Choroid plexus epithelial cell (primary cell): ENCODE data around the gene TTC21B.

Source experiments
- DNase-seq: peaks from one replicate; pipeline ENCODE4 v3.0.0-alpha.2; 2010; ENCODE audit warnings: low read depth
- H3K4me3 ChIP-seq: 2 replicates; pipeline ENCODE4 v1.5.1; 2011; ENCODE audit warnings: low read depth, mild to moderate bottlenecking, control low read depth, low read length, moderate library complexity
- CTCF ChIP-seq: conservative IDR thresholded peaks from 2 replicates; pipeline ENCODE4 v1.5.1; 2011; ENCODE audit warnings: low read depth, mild to moderate bottlenecking, control low read depth, inconsistent platforms, low read length, moderate library complexity

Gene TTC21B

GRCh38 chr2:165969227-165969626 is 15.7 kb upstream of the TTC21B start:
- no peak overlapping the region for H3K4me3 ChIP-seq
- TF ChIP-seq CTCF, result no peak
- peak; percentile 8 for DNase-seq

- no peak overlapping the region for H3K4me3 ChIP-seq
- DNase-seq, result no peak
- TF ChIP-seq CTCF, result no peak
Observed at GRCh38 chr2:165967746-165968145, 14.2 kb upstream of the TTC21B start.

- no peak for DNase-seq
- no peak overlapping the region for H3K4me3 ChIP-seq
- no peak for TF ChIP-seq CTCF
Observed at GRCh38 chr2:165961818-165962217, 8.2 kb upstream of the TTC21B start.

GRCh38 chr2:165959371-165959770 is 5.8 kb upstream of the TTC21B start:
- no peak for TF ChIP-seq CTCF
- no peak for DNase-seq
- no peak overlapping the region for H3K4me3 ChIP-seq

- DNase-seq, result no peak
- no peak for TF ChIP-seq CTCF
- no peak overlapping the region for H3K4me3 ChIP-seq
Observed at GRCh38 chr2:165958313-165958960, 4.9 kb upstream of the TTC21B start.

GRCh38 chr2:165957030-165957675 is 3.6 kb upstream of the TTC21B start:
- no peak for TF ChIP-seq CTCF
- no peak overlapping the region for H3K4me3 ChIP-seq
- DNase-seq, result no peak

GRCh38 chr2:165953306-165953654 is 296 bp downstream of the TTC21B start:
- H3K4me3 ChIP-seq, result peak overlapping the region; percentile 74
- no peak for DNase-seq
- no peak for TF ChIP-seq CTCF
